Measurements from ENCODE around the gene TTC21A.

- TF ChIP-seq POLR2AphosphoS5 (IDR thresholded peaks at IDR 0.05) (no peak), CTCF (IDR thresholded peaks at IDR 0.05) (no peak), POLR2A (IDR thresholded peaks at IDR 0.05) (no peak)
These were observed 40.2 kb upstream of the TTC21A start for GRCh38 chr3:39067286-39067685.
